Karpas-422 (cell line): Measurements from ENCODE around the gene BLVRA. TPM values are rescaled to one million over a fixed set of nuclear protein-coding genes. Genes with fewer than 3 reads are reported as not detected.
"Not testable (repeated sequence)": the region's sequence is repeated elsewhere in the genome, so short reads cannot be mapped to it uniquely, and the experiment has no call there.

Experiments used
- DNase-seq: peaks from one replicate; pipeline ENCODE4 v3.0.0-alpha.2; 2015
- H2AFZ ChIP-seq: fragments of 200-600 bp; sonication (generic); 2 replicates; pipeline ENCODE4 v1.6.1; 2014; ENCODE audit warnings: antibody characterized with exemption, low read length, mixed read lengths
- H3K27ac ChIP-seq: fragments of 200-600 bp; sonication (generic); 2 replicates; pipeline ENCODE4 v1.5.1; 2014; ENCODE audit warnings: mild to moderate bottlenecking, low read length, moderate library complexity
- H3K27me3 ChIP-seq: fragments of 200-600 bp; sonication (generic); 2 replicates; pipeline ENCODE4 v1.6.1; 2014; ENCODE audit warnings: low read length, mixed read lengths
- H3K36me3 ChIP-seq: fragments of 200-600 bp; sonication (generic); 2 replicates; pipeline ENCODE4 v1.6.1; 2014; ENCODE audit warnings: low read length, mixed read lengths; ENCODE audit not compliant: insufficient read depth
- H3K4me1 ChIP-seq: fragments of 200-600 bp; sonication (generic); 2 replicates; pipeline ENCODE4 v1.6.1; 2014; ENCODE audit warnings: mild to moderate bottlenecking, low read length, mixed read lengths
- H3K4me2 ChIP-seq: fragments of 200-600 bp; sonication (generic); 2 replicates; pipeline ENCODE4 v1.6.1; 2014; ENCODE audit warnings: low read length, low read depth, mild to moderate bottlenecking; ENCODE audit not compliant: poor library complexity, severe bottlenecking
- H3K4me3 ChIP-seq: fragments of 200-600 bp; sonication (generic); 2 replicates; pipeline ENCODE4 v1.5.1; 2014; ENCODE audit warnings: mild to moderate bottlenecking, antibody characterized with exemption, low read length, mixed read lengths
- H3K79me2 ChIP-seq: fragments of 200-600 bp; sonication (generic); 2 replicates; pipeline ENCODE4 v1.6.1; 2014; ENCODE audit warnings: mild to moderate bottlenecking, low read length, mixed read lengths
- H3K9ac ChIP-seq: fragments of 200-600 bp; sonication (generic); 2 replicates; pipeline ENCODE4 v1.6.0; 2014; ENCODE audit warnings: low read length
- H3K9me2 ChIP-seq: fragments of 200-600 bp; sonication (generic), shearing (Covaris generic); replicated peaks from 2 replicates; pipeline ENCODE4 v1.6.0; 2014; ENCODE audit warnings: mild to moderate bottlenecking, low read length, moderate library complexity; ENCODE audit not compliant: insufficient read depth
- H3K9me3 ChIP-seq: fragments of 300-700, 200-600 bp; sonication (generic); 2 replicates; pipeline ENCODE4 v1.6.1; 2014; ENCODE audit warnings: low read length, mixed read lengths
- H4K20me1 ChIP-seq: fragments of 200-600 bp; sonication (generic); 2 replicates; pipeline ENCODE4 v1.6.1; 2014; ENCODE audit warnings: mild to moderate bottlenecking, antibody characterized with exemption, low read length, low read depth; ENCODE audit not compliant: insufficient read depth
- total RNA-seq: library from RNA; depleted of rRNA; stranded (reverse); fragments of >200 nt; shearing (Covaris generic); gene quantifications from 2 replicates; pipeline ENCODE4 v1.2.3, GENCODE V29; 2014; ENCODE audit warnings: low replicate concordance

Gene BLVRA
- total RNA-seq, 1 experiment from 2014 or later: not detected

GRCh38 chr7:43781726-43782607, 23.5 kb downstream of the BLVRA start:
- DNase-seq: no peak
- Histone ChIP-seq H3K4me3 (no peak overlapping the region), H3K4me2 (no peak overlapping the region), H4K20me1 (no peaks in the 10 kb centered on the region), H3K36me3 (no peaks in the 10 kb centered on the region), H2AFZ (no peak overlapping the region), H3K79me2 (no peaks in the 10 kb centered on the region), H3K9ac (no peak overlapping the region), H3K9me2 (no peaks in the 10 kb centered on the region), H3K27me3 (no peaks in the 10 kb centered on the region), H3K9me3 (no peaks in the 10 kb centered on the region), H3K27ac (no peak overlapping the region), H3K4me1 (no peaks in the 10 kb centered on the region)

- no peak overlapping the region for H2AFZ ChIP-seq
- no peak overlapping the region for H3K4me2 ChIP-seq
- H3K9me2 ChIP-seq: no peaks in the 10 kb centered on the region
- H3K27me3 ChIP-seq: no peaks in the 10 kb centered on the region
- H3K79me2 ChIP-seq: no peaks in the 10 kb centered on the region
- no peaks in the 10 kb centered on the region for H3K4me1 ChIP-seq
- no peaks in the 10 kb centered on the region for H3K36me3 ChIP-seq
- H3K9me3 ChIP-seq: no peaks in the 10 kb centered on the region
- H3K27ac ChIP-seq: no peak overlapping the region
- no peak overlapping the region for H3K9ac ChIP-seq
- H4K20me1 ChIP-seq: no peaks in the 10 kb centered on the region
- no peak for DNase-seq
- no peak overlapping the region for H3K4me3 ChIP-seq
These were observed 24.5 kb downstream of the BLVRA start for GRCh38 chr7:43782768-43783555.

- Histone ChIP-seq H2AFZ (no peak overlapping the region), H3K27ac (no peak overlapping the region), H3K9me3 (no peaks in the 10 kb centered on the region), H3K79me2 (no peaks in the 10 kb centered on the region), H3K4me1 (no peaks in the 10 kb centered on the region), H3K9me2 (no peaks in the 10 kb centered on the region), H3K4me3 (no peak overlapping the region), H4K20me1 (no peaks in the 10 kb centered on the region), H3K9ac (no peak overlapping the region), H3K4me2 (no peak overlapping the region), H3K27me3 (no peaks in the 10 kb centered on the region), H3K36me3 (no peaks in the 10 kb centered on the region)
- no peak for DNase-seq
These were observed 25.6 kb downstream of the BLVRA start for GRCh38 chr7:43784030-43784584.

DNA sequence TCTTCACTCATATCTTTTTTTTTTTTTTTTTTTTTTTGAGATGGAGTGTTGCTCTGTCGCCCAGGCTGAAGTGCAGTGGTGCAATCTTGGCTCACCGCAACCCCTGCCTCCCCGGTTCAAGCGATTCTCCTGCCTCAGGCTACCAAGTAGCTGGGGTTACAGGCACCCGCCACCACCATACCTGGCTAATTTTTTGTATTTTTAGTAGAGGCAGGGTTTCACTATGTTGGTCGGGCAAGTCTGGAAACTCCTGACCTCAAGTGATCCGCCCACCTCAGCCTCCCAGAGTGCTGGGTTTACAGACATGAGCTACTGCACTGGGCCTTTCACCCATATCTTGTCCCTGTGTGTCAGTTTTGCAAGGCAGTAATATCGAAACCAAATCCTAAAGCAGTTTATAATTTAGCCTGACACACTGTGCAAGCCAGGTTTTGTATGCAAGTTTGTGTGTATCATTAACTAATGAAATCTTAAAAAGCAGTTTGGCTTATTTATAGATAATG, 26.2 kb downstream of the BLVRA start:
- H3K27ac ChIP-seq, H3K4me2 ChIP-seq, H2AFZ ChIP-seq, H3K9ac ChIP-seq, DNase-seq, H3K36me3 ChIP-seq, H3K4me3 ChIP-seq, H3K4me1 ChIP-seq, H4K20me1 ChIP-seq, H3K9me3 ChIP-seq, H3K9me2 ChIP-seq, H3K79me2 ChIP-seq, H3K27me3 ChIP-seq: not testable (repeated sequence)

DNA sequence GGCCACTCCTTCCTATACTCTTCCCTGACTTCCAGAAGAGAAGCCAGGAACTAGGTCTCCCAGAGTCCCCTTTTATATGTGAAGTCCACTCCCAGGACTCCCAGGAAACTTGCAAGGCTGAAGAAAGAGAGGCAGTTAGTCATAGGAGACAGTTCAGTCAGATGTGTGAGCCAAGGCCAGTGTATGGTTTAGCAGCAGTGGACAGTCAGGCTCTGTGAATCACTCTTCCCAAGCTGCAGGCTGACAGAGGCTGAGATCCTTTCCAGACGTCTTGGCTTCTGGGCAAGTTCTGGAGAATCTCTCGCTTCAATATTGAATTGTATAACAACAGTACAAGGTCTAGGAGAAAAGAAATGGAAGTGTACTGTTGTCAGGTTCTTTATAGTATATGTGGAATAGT, 26.9 kb downstream of the BLVRA start:
- Histone ChIP-seq H3K4me3 (no peak overlapping the region), H4K20me1 (no peaks in the 10 kb centered on the region), H3K4me2 (no peak overlapping the region), H2AFZ (no peak overlapping the region), H3K27ac (no peak overlapping the region), H3K36me3 (no peaks in the 10 kb centered on the region), H3K9me2 (no peaks in the 10 kb centered on the region), H3K27me3 (no peaks in the 10 kb centered on the region), H3K79me2 (no peaks in the 10 kb centered on the region), H3K4me1 (no peaks in the 10 kb centered on the region), H3K9ac (no peak overlapping the region), H3K9me3 (no peaks in the 10 kb centered on the region)
- no peak for DNase-seq

DNA sequence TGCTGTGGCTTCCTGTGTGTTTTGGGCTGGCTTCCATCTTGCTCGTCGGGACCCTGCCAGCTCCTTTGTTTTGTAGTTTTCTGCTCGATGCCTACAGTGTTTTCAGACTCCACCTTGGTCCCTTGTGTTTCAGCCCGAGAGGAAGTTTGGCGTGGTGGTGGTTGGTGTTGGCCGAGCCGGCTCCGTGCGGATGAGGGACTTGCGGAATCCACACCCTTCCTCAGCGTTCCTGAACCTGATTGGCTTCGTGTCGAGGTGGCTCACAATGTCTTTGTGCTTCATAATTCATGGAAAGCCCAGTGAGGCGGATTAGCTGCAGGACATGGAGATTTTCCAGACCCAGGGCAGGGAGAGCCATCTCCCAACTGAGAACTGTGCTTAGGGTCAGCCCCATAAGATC, 29.3 kb downstream of the BLVRA start:
- Histone ChIP-seq H2AFZ (no peak overlapping the region), H3K9ac (no peak overlapping the region)

DNA sequence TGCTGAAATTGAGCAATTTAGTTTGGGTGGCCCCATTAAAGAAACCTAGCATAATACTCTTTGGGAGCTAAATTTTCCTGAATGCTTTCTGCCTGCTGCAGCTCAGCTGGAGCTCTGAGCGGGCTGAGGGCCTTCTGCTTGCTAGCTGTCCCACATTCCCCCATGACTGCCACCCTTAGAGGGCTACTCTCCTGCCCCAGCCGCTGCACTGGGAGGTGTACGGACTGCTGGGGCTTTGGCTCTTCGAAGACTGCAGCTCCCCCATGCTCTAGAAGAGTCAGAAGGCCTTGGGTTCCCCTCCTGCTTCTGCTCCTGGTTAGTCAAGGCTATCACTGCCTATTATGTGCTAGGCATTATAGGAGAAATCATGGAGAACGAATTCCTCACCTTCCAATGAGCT, 31.5 kb downstream of the BLVRA start:
- Histone ChIP-seq H3K79me2 (no peaks in the 10 kb centered on the region), H3K4me1 (no peaks in the 10 kb centered on the region), H3K27me3 (no peaks in the 10 kb centered on the region), H3K27ac (no peak overlapping the region), H3K9ac (no peak overlapping the region), H4K20me1 (no peaks in the 10 kb centered on the region), H3K4me2 (no peak overlapping the region), H2AFZ (no peak overlapping the region), H3K9me2 (no peaks in the 10 kb centered on the region), H3K36me3 (no peaks in the 10 kb centered on the region), H3K9me3 (no peaks in the 10 kb centered on the region), H3K4me3 (no peak overlapping the region)
- no peak for DNase-seq

More for the DNA sequence above, 29.3 kb downstream of the BLVRA start:
- Histone ChIP-seq H4K20me1 (no peaks in the 10 kb centered on the region), H3K9me2 (no peaks in the 10 kb centered on the region), H3K4me3 (no peak overlapping the region), H3K36me3 (no peaks in the 10 kb centered on the region), H3K9me3 (no peaks in the 10 kb centered on the region), H3K27ac (no peak overlapping the region), H3K4me1 (no peaks in the 10 kb centered on the region), H3K4me2 (no peak overlapping the region), H3K27me3 (no peaks in the 10 kb centered on the region), H3K79me2 (no peaks in the 10 kb centered on the region)
- DNase-seq: no peak

DNA sequence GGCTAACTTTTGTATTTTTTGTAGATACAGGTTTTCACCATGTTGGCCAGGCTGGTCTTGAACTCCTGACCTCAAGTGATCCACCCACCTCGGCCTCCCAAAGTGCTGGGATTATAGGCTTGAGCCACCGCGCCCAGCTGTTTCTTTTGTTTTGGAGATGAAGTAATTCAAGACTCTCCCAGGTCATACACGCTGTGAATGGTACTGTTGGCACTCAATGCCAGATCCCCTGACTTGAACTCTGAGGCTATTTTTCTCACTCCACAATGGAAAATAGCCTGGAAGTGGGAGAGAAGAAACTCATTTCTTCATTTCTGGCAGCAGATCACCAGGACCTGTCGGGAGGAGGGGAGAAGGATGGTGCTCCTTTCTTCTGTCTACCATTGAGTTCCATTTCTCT, 32.4 kb downstream of the BLVRA start:
- Histone ChIP-seq H3K27me3 (no peaks in the 10 kb centered on the region), H3K9me3 (no peaks in the 10 kb centered on the region), H3K4me3 (no peak overlapping the region), H3K4me2 (no peak overlapping the region), H3K9me2 (no peaks in the 10 kb centered on the region), H4K20me1 (no peaks in the 10 kb centered on the region), H3K27ac (no peak overlapping the region), H3K4me1 (no peaks in the 10 kb centered on the region), H2AFZ (no peak overlapping the region), H3K79me2 (no peaks in the 10 kb centered on the region), H3K36me3 (no peaks in the 10 kb centered on the region), H3K9ac (no peak overlapping the region)
- DNase-seq: no peak
